SK-N-SH (cell line): Measurements from ENCODE around the gene PPIP5K2. TPM values are rescaled to one million over a fixed set of nuclear protein-coding genes. Genes with fewer than 3 reads are reported as not detected.

Experiments
- CTCF ChIA-PET: fragments of 300-600, 350-600 bp; formaldehyde crosslinking; extraction: SDS; loops from one replicate; lab custom pipeline; 2021; lab: Yijun Ruan, JAX
- POLR2A ChIA-PET: fragments of 350-600 bp; sonication (Branson Sonifier 250); formaldehyde crosslinking; extraction: SDS; loops from one replicate; lab custom pipeline; 2020; ENCODE audit warnings: antibody characterized with exemption, inconsistent platforms; lab: Yijun Ruan, JAX
- DNase-seq: peaks from one replicate; pipeline ENCODE4 v3.0.0; 2012
- H2AFZ ChIP-seq: fragments of 200-600 bp; sonication (generic); 2 replicates; pipeline ENCODE4 v1.8.1; 2016; ENCODE audit warnings: antibody characterized with exemption, mild to moderate bottlenecking, low read depth
- H3F3A ChIP-seq: fragments of 200-600 bp; sonication (generic); replicated peaks from 2 replicates; pipeline ENCODE3; 2016; ENCODE audit warnings: antibody characterized with exemption, mild to moderate bottlenecking; ENCODE audit not compliant: insufficient read depth
- H3K27ac ChIP-seq, 2 experiments: fragments of 200-500 bp in 1 of 2; fragments of 200-600 bp in 1 of 2; sonication (Bioruptor generic) in 1 of 2; sonication (generic), shearing (Covaris generic) in 1 of 2; 2 replicates each; pipeline versions ENCODE4 v1.5.1 to v1.6.1; 2014 to 2016; ENCODE audit warnings: low read depth in 2 of 2, inconsistent platforms in 1 of 2, low read length in 1 of 2, mild to moderate bottlenecking in 1 of 2, mixed read lengths in 1 of 2
- H3K27me3 ChIP-seq: fragments of 200-600 bp; sonication (generic), shearing (Covaris generic); 2 replicates; pipeline ENCODE4 v1.6.1; 2016; ENCODE audit warnings: mixed run types; ENCODE audit not compliant: insufficient read depth
- H3K36me3 ChIP-seq, 2 experiments: fragments of 200-500 bp in 1 of 2; fragments of 200-600 bp in 1 of 2; sonication (Bioruptor generic) in 1 of 2; sonication (generic) in 1 of 2; replicated peaks in 1 of 2; 2 replicates each; pipeline versions ENCODE3 to v1.5.1; 2014 to 2016; ENCODE audit warnings: low read length in 1 of 2, mild to moderate bottlenecking in 1 of 2; ENCODE audit not compliant: insufficient read depth in 2 of 2, control insufficient read depth in 1 of 2
- H3K4me1 ChIP-seq, 2 experiments: fragments of 200-500 bp in 1 of 2; fragments of 200-600 bp in 1 of 2; sonication (Bioruptor generic) in 1 of 2; sonication (generic), shearing (Covaris generic) in 1 of 2; 2 replicates each; pipeline versions ENCODE4 v1.5.1 to v1.6.1; 2014 to 2016; ENCODE audit warnings: low read depth in 1 of 2, low read length in 1 of 2, mixed run types in 1 of 2; ENCODE audit not compliant: insufficient read depth in 2 of 2, control insufficient read depth in 1 of 2
- H3K4me2 ChIP-seq: fragments of 200-600 bp; sonication (generic), shearing (Covaris generic); 2 replicates; pipeline ENCODE4 v1.6.1; 2017; ENCODE audit warnings: mixed run types
- H3K4me3 ChIP-seq, 2 experiments: fragments of 200-500 bp in 1 of 2; fragments of 200-600 bp in 1 of 2; sonication (Bioruptor generic) in 1 of 2; sonication (generic), shearing (Covaris generic) in 1 of 2; 2 replicates each; pipeline versions ENCODE4 v1.5.1 to v1.8.1; 2014 to 2016; ENCODE audit warnings: low read depth in 2 of 2, inconsistent platforms in 1 of 2, low read length in 1 of 2, mild to moderate bottlenecking in 1 of 2, mixed read lengths in 1 of 2, moderate library complexity in 1 of 2
- H3K79me2 ChIP-seq: fragments of 200-600 bp; sonication (generic); 2 replicates; pipeline ENCODE4 v1.8.1; 2017; ENCODE audit warnings: mild to moderate bottlenecking; ENCODE audit not compliant: insufficient read depth
- H3K9ac ChIP-seq: fragments of 200-600 bp; sonication (generic); 2 replicates; pipeline ENCODE4 v1.6.1; 2017; ENCODE audit warnings: mixed run types
- H3K9me2 ChIP-seq: fragments of 200-600 bp; sonication (generic); 2 replicates; pipeline ENCODE4 v1.6.1; 2017; ENCODE audit warnings: mixed run types
- H3K9me3 ChIP-seq: fragments of 200-600 bp; sonication (generic); 2 replicates; pipeline ENCODE4 v1.6.1; 2017; ENCODE audit warnings: mixed run types, mild to moderate bottlenecking, moderate library complexity
- H4K20me1 ChIP-seq: fragments of 200-600 bp; sonication (generic); 2 replicates; pipeline ENCODE4 v1.6.1; 2017; ENCODE audit warnings: mild to moderate bottlenecking, mixed run types; ENCODE audit not compliant: insufficient read depth
- CTCF ChIP-seq: fragments of 200-600 bp; sonication (generic); IDR thresholded peaks from 2 replicates; pipeline ENCODE4 v1.6.1; 2017; ENCODE audit warnings: antibody characterized with exemption, mild to moderate bottlenecking, moderate library complexity
- ELF1 ChIP-seq: IDR thresholded peaks from 2 replicates; pipeline ENCODE4 v1.4.0; 2012
- EZH2phosphoT487 ChIP-seq: fragments of 200-600 bp; sonication (generic); IDR thresholded peaks from 2 replicates; pipeline ENCODE4 v1.6.1; 2017; ENCODE audit warnings: low read depth, mixed run types, mild to moderate bottlenecking, antibody characterized with exemption, moderate library complexity, borderline replicate concordance
- FOXJ3 ChIP-seq: sonication (generic); formaldehyde crosslinking; IDR thresholded peaks from 2 replicates; pipeline ENCODE4 v1.5.1; 2020; ENCODE audit warnings: mild to moderate bottlenecking, missing genetic modification reagents
- FOXM1 ChIP-seq: IDR thresholded peaks from 2 replicates; pipeline ENCODE4 v1.4.0; 2012; ENCODE audit warnings: low read depth, mild to moderate bottlenecking
- GABPA ChIP-seq: IDR thresholded peaks from 2 replicates; pipeline ENCODE4 v1.4.0; 2012; ENCODE audit warnings: low read depth, mild to moderate bottlenecking
- NFIC ChIP-seq: IDR thresholded peaks from 2 replicates; pipeline ENCODE4 v1.4.0; 2012; ENCODE audit warnings: borderline replicate concordance
- NRF1 ChIP-seq: IDR thresholded peaks from 2 replicates; pipeline ENCODE4 v1.6.1; 2012; ENCODE audit warnings: low read depth, mild to moderate bottlenecking, low read length
- RAD21 ChIP-seq: IDR thresholded peaks from 2 replicates; pipeline ENCODE4 v1.6.1; 2012; ENCODE audit warnings: mild to moderate bottlenecking, low read length
- RCOR1 ChIP-seq: fragments of 150-350 bp; IDR thresholded peaks from 2 replicates; pipeline ENCODE4 v1.6.1; 2017; ENCODE audit warnings: antibody characterized with exemption, low read length
- RFX5 ChIP-seq: IDR thresholded peaks from 2 replicates; pipeline ENCODE4 v1.6.1; 2012; ENCODE audit warnings: mild to moderate bottlenecking, improper control_type of control experiment, low read length
- RXRA ChIP-seq: IDR thresholded peaks from 2 replicates; pipeline ENCODE4 v1.4.0; 2012; ENCODE audit warnings: low read depth, mild to moderate bottlenecking, borderline replicate concordance
- SIN3A ChIP-seq: IDR thresholded peaks from 2 replicates; pipeline ENCODE4 v1.6.1; 2012; ENCODE audit warnings: low read depth, mild to moderate bottlenecking, low read length, moderate library complexity, borderline replicate concordance
- SMC3 ChIP-seq: IDR thresholded peaks from 2 replicates; pipeline ENCODE4 v1.6.1; 2012; ENCODE audit warnings: low read depth, low read length, improper control_type of control experiment
- YY1 ChIP-seq: IDR thresholded peaks from 2 replicates; pipeline ENCODE4 v1.4.0; 2012; ENCODE audit warnings: low read depth, mild to moderate bottlenecking
- WGBS: methylation state at CpG from one replicate; pipeline ENCODE4 v1.1.6; 2017; ENCODE audit warnings: low lambda C conversion rate; 5-methylcytosine and 5-hydroxymethylcytosine counted together
- polyA plus RNA-seq, 3 experiments: library from polyadenylated mRNA; depleted of rRNA; stranded (reverse); fragments of >200 nt; gene quantifications; 2 replicates each; pipeline ENCODE4 v1.2.3, GENCODE V29; 2012
- TF ChIP-seq, protein P1 (sequence below): fragments of 150-350 bp; IDR thresholded peaks from 2 replicates; pipeline ENCODE4 v1.6.1; 2017; ENCODE audit warnings: antibody characterized with exemption, low read length, low read depth, borderline replicate concordance
- TF ChIP-seq, protein P2 (sequence below): IDR thresholded peaks from 2 replicates; pipeline ENCODE4 v1.4.0; 2012; ENCODE audit warnings: low read depth, borderline replicate concordance

PPIP5K2 gene
- polyA plus RNA-seq, 1 of the 3 experiments (the other 2 are of a cell fraction): 18.2 TPM

DNA sequence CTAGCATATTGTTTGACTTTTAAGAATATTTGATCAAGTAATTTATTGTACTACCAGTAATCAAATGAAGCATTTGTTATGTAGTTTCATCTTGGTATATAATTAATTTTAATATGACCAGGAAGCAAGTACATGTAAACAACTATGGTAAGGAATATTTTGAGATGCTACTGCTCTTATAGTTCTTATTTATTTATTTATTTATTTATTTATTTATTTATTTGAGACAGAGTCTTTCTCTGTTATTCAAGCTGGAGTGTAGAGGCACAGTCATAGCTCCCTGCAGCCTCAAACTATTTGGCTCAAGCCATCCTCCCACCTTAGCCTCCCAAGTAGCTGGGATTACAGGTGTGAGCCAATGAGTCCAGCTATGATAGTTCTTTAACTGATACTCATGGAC lies 8.1 kb downstream of the PPIP5K2 start:
- no peaks in the 10 kb centered on the region for H3K27me3 ChIP-seq
- no peak overlapping the region for H3K4me3 ChIP-seq
- H3K4me2 ChIP-seq: no peak overlapping the region
- ChIA-PET CTCF (interaction anchor here (1.2 kb wide), 1 partner anchor 11 kb away, joined by 3 read pairs; no protein-coding TSS in a partner anchor), POLR2A (no interaction called here)
- no peaks in the 10 kb centered on the region for H4K20me1 ChIP-seq
- H3K27ac ChIP-seq: no peak overlapping the region
- H3K79me2 ChIP-seq: peaks cover 62% of the 10 kb centered on the region
- no peak for DNase-seq
- H3K36me3 ChIP-seq: peaks cover 11 to 44% of the 10 kb centered on the region in 2 experiments
- peaks cover 7% of the 10 kb centered on the region for H3F3A ChIP-seq
- H3K9me3 ChIP-seq: no peaks in the 10 kb centered on the region
- no peaks in the 10 kb centered on the region; a peak in 1 of 4 replicates for H3K4me1 ChIP-seq
- H3K9ac ChIP-seq: no peak overlapping the region
- peaks cover 7% of the 10 kb centered on the region; the same call in 1 of the 2 replicates for H3K9me2 ChIP-seq
- no peak overlapping the region for H2AFZ ChIP-seq
- TF ChIP-seq YY1 (no peak), FOXJ3 (no peak), ELF1 (no peak), NRF1 (no peak), FOXM1 (no peak), RFX5 (no peak), RAD21 (no peak), NFIC (no peak), EZH2phosphoT487 (no peak)
- TF ChIP-seq, protein P1, sequence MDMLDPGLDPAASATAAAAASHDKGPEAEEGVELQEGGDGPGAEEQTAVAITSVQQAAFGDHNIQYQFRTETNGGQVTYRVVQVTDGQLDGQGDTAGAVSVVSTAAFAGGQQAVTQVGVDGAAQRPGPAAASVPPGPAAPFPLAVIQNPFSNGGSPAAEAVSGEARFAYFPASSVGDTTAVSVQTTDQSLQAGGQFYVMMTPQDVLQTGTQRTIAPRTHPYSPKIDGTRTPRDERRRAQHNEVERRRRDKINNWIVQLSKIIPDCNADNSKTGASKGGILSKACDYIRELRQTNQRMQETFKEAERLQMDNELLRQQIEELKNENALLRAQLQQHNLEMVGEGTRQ: no peak

- H3K9me2 ChIP-seq: peaks cover 7% of the 10 kb centered on the region; the same call in 1 of the 2 replicates
- H3K9ac ChIP-seq: no peak overlapping the region
- H4K20me1 ChIP-seq: no peaks in the 10 kb centered on the region
- H3K27ac ChIP-seq: no peak overlapping the region
- 95% methylated on average over 1 of the region's 1 CpG for WGBS
- no peaks in the 10 kb centered on the region for H3K4me1 ChIP-seq
- H3K9me3 ChIP-seq: no peaks in the 10 kb centered on the region
- ChIA-PET CTCF (interaction anchor here (0.6 to 1.2 kb wide), 3 partner anchors 100 to 1026 kb away, joined by 3 read pairs; no protein-coding TSS in a partner anchor), POLR2A (no interaction called here)
- H3K4me2 ChIP-seq: no peak overlapping the region
- H3K27me3 ChIP-seq: no peaks in the 10 kb centered on the region
- no peak overlapping the region for H3K4me3 ChIP-seq
- no peak overlapping the region for H2AFZ ChIP-seq
- no peak for TF ChIP-seq GABPA
- no peak for TF ChIP-seq SMC3
- H3K36me3 ChIP-seq: peaks cover 33 to 43% of the 10 kb centered on the region in 2 experiments
- no peak for DNase-seq
- H3K79me2 ChIP-seq: peaks cover 29% of the 10 kb centered on the region; the same call in 1 of the 2 replicates
- peaks cover 9% of the 10 kb centered on the region for H3F3A ChIP-seq
Measured at GRCh38 chr5:103132684-103133083, 12.6 kb downstream of the PPIP5K2 start.

- H4K20me1 ChIP-seq: no peaks in the 10 kb centered on the region
- H3K36me3 ChIP-seq: peaks cover 38 to 45% of the 10 kb centered on the region in 2 experiments
- H3K27ac ChIP-seq: no peak overlapping the region
- H3K4me1 ChIP-seq: no peaks in the 10 kb centered on the region
- H3K9ac ChIP-seq: no peak overlapping the region
- H3K4me3 ChIP-seq: no peak overlapping the region
- peaks cover 23% of the 10 kb centered on the region; the same call in 1 of the 2 replicates for H3K79me2 ChIP-seq
- 91% methylated on average over 2 of the region's 2 CpGs for WGBS
- no peaks in the 10 kb centered on the region for H3K9me3 ChIP-seq
- H3K27me3 ChIP-seq: no peaks in the 10 kb centered on the region
- ChIA-PET POLR2A (no interaction called here), CTCF (interaction anchor here (0.8 to 1.2 kb wide), 2 partner anchors 99 to 597 kb away, joined by 3 read pairs; no protein-coding TSS in a partner anchor)
- no peak overlapping the region for H2AFZ ChIP-seq
- peaks cover 13% of the 10 kb centered on the region for H3F3A ChIP-seq
- peaks cover 7% of the 10 kb centered on the region; the same call in 1 of the 2 replicates for H3K9me2 ChIP-seq
- no peak overlapping the region for H3K4me2 ChIP-seq
- DNase-seq: no peak
- TF ChIP-seq CTCF: no peak
- no peak for TF ChIP-seq RXRA
- TF ChIP-seq RFX5: no peak
- TF ChIP-seq SIN3A: no peak
- TF ChIP-seq RAD21: no peak
- TF ChIP-seq RCOR1: no peak
- TF ChIP-seq SMC3: no peak
- TF ChIP-seq NFIC: no peak
- TF ChIP-seq, protein P2, sequence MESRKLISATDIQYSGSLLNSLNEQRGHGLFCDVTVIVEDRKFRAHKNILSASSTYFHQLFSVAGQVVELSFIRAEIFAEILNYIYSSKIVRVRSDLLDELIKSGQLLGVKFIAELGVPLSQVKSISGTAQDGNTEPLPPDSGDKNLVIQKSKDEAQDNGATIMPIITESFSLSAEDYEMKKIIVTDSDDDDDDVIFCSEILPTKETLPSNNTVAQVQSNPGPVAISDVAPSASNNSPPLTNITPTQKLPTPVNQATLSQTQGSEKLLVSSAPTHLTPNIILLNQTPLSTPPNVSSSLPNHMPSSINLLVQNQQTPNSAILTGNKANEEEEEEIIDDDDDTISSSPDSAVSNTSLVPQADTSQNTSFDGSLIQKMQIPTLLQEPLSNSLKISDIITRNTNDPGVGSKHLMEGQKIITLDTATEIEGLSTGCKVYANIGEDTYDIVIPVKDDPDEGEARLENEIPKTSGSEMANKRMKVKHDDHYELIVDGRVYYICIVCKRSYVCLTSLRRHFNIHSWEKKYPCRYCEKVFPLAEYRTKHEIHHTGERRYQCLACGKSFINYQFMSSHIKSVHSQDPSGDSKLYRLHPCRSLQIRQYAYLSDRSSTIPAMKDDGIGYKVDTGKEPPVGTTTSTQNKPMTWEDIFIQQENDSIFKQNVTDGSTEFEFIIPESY: no peak
- no peak for TF ChIP-seq ELF1
Measured at GRCh38 chr5:103133231-103133630, 13.1 kb downstream of the PPIP5K2 start.
